ENCODE results near the gene MEIS2.
A peak's percentile ranks its signal among the peaks of the same experiment; 100 is the strongest.

MEIS2 gene

GRCh38 chr15:37034835-37035748, 65.3 kb downstream of the MEIS2 start:
- no peak for DNase-seq

DNA sequence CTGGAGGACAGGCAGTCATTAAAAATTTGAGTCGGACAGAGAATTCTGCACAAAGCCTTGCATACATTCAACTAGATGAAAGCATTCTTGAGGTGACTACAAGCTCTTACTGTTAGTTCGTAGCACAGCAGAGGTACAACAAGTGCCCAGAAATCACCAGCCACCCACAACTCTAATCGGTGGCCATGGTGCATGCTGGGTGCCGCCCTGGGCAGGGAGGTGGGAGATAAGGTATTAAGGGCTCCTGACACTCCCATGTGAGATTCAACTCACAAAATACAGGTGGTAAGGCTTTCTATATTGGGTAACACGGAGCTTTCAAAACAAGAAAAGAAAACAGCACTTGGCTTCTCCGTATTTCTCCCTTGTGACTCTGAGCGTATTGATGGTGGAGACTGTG, 66.0 kb downstream of the MEIS2 start:
- no peak for DNase-seq

DNA sequence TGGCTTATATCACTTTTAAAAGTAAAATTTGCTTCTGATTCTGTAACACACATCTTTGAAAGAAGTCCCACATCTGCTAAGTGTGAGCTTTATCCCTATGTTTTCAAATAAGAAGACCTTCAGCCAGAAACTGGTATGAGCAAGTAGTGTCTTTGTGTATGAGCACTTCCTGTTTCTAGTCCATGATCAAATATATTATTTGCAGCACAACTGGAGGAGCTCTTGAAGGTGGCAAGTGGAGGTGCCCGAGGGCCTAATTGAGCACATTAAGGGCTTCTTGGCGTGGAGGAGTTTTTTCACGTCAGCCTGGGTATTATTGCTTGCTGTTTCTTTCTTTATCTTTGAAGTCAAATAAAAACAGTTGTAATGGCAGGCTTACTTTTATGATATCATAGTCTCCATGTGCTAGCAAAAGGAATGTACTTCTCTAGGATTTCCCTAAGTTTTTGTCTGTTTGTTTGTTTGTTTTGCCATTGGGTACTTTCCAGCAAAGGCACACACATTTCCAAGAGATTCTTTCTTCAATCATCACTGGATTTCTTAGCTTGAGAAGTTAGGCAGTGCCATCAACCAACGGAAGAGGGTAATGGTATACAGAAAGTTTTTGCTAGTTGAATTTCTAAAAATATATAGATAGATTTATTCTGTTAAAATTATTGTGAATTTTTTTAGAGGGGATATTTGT, 68.1 kb downstream of the MEIS2 start:
- DNase-seq = no peak

- peak; percentile 77 for DNase-seq
These were observed 69.2 kb downstream of the MEIS2 start for GRCh38 chr15:37031198-37031597.

GRCh38 chr15:37028625-37029296, 71.6 kb downstream of the MEIS2 start:
- peak; percentile 95 for DNase-seq

DNA sequence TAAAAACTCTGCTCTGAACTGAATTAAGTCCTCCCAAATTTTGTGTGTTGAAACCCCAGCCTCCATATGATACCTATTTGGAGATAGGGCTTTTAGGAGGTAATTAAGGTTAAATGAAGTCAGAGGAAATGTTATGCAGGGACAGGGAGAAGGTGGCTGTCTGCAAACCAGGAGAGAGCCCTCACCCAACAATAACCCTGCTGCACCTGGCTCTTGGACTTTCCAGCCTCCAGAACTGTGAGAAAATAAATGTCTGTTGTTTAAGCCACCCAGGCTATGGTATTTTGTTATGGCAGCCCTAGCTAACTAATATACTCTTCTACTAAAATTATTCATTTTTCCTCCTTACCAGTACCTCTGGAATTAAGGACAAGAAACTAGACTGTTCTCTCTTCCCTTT, 79.5 kb downstream of the MEIS2 start:
- DNase-seq = no peak

GRCh38 chr15:37019479-37020433, 80.6 kb downstream of the MEIS2 start:
- DNase-seq = peak; percentile 16

DNA sequence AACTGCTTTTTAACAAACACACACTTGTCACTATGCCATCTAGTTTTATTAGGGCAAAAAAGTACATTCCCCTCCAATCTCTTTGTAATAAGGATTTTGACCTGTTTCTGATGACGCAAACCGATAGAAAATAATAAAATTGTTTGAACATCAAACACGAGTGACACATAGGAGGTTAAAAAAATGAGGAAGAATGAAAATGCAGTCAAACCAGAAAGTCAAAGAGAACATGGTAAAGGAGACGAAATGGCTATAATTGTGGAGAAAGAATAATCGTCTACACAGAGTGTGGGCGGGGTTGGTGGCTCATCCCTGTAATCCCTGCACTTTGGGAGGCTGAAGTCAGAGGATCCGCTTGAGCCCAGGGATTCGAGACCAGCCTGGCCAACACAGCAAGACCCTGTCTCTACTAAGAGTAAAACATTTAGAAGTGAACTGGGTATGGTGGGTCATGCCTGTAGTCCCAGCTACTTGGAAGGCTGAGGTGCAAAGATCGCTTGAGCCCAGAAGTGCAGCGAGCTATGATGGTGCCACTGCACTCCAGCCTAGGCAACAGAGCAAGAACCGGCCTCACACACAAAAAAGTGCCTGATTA, 83.2 kb downstream of the MEIS2 start:
- no peak for DNase-seq

GRCh38 chr15:37016231-37016630, 84.1 kb downstream of the MEIS2 start:
- peak; percentile 88 for DNase-seq

DNA sequence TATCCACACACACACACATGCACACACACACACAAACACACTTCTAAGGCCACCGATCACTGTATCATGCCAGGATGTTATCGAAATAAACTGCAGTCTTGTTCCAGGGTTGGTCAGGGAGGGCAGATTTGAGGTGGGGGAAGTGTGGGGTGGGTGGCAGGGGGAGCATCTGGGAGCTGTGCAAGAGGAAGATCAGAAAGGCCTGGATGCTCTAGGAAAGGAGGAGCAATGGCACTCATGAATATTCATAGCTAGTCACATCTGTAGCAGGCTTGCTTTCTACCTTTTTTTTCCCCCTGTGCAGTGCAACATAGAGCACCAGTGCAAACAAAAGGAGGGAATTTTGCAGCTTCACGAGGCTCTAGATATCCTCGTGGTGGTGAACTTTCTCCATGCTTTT, 84.9 kb downstream of the MEIS2 start:
- DNase-seq = no peak

- DNase-seq = peak; percentile 65
These were observed 85.3 kb downstream of the MEIS2 start for GRCh38 chr15:37015035-37015434.

GRCh38 chr15:37014566-37014965, 85.8 kb downstream of the MEIS2 start:
- DNase-seq = no peak

GRCh38 chr15:37014137-37014536, 86.2 kb downstream of the MEIS2 start:
- DNase-seq = no peak

DNA sequence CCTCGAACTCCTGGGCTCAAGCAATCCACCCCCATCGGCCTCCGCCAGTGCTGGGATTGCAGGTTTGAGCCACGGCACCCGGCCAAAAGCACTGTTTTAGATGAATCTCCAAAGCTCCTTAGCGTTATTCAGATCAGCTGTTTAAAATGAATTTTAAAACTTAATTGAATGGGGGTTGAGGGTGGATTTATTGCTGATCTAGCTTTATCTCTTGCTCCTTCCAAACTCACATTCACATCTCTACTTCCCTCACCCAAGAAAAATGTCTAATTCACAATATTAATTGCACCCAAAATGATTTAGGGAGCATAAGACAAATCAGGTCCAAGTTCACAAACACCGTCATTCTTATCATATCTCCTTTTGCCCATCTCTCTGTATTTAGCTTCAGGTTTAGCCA, 89.8 kb downstream of the MEIS2 start:
- no peak for DNase-seq

GRCh38 chr15:37009288-37009687, 91.1 kb downstream of the MEIS2 start:
- DNase-seq = no peak

- DNase-seq = no peak
These were observed 92.1 kb downstream of the MEIS2 start for GRCh38 chr15:37008205-37008604.

DNA sequence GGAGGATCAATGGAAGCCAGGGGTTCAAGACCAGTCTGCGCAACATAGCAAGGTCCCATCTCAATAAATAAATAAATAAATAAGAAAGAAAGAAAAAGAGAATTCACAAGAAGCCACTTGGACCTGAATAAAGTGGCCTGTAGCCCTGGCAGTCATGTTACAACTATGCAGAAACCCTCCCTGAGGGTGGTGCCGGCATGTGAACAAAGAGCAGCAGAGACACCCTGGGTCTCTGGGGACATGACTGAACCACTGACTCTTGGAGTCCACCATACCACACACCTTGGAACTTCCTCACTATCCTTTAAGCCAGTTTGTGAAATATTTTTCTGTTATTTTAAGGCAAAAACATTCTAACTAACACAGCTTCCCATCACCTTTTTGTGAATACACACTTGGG, 93.0 kb downstream of the MEIS2 start:
- DNase-seq = peak; percentile 15

GRCh38 chr15:37004981-37005735, 95.2 kb downstream of the MEIS2 start:
- DNase-seq = no peak

GRCh38 chr15:37004373-37004869, 95.9 kb downstream of the MEIS2 start:
- DNase-seq = no peak

DNA sequence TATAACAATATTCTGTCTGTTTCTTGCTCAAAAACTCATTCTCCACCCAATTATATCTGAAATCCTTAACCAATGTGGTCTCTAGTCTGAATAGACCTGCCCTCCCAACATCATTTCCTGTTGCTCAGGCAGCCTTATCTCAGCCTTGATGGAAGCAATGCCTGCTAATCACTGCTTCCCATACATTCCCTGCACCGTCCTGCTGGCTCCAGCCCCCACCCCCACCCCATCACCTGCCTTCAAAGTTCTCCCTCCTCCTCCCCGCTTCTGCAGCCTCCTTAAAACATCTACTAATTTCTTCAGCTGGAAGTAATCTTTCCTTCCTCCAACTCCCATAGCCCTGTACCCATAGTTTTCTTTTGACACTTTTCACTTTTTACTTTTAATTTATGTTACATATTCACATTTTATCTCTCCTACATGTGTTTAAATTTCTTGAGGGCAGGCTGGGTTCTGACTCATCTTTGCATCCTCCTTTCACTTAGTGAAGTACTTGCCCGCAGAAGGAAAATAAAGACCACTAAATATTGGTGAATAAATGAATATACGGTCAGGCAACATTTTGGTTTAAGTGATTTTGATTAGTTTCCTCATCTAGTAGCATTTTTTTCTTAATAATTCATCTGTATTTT, 98.2 kb downstream of the MEIS2 start:
- DNase-seq = no peak

GRCh38 chr15:37001417-37001816, 98.9 kb downstream of the MEIS2 start:
- no peak for DNase-seq

All from fibroblast of skin of right quadriceps (primary cell).